NCI-H1436 treated with DMSO at 0.1 percent for 48 hours (cell line): ENCODE results near the gene MAGEA6.
"Not testable (repeated sequence)": the region's sequence is repeated elsewhere in the genome, so short reads cannot be mapped to it uniquely, and the experiment has no call there.

ENCODE experiments used
- DNase-seq: peaks from one replicate; lab custom pipeline; 2025; lab: John Stamatoyannopoulos, UW

Gene MAGEA6, protein sequence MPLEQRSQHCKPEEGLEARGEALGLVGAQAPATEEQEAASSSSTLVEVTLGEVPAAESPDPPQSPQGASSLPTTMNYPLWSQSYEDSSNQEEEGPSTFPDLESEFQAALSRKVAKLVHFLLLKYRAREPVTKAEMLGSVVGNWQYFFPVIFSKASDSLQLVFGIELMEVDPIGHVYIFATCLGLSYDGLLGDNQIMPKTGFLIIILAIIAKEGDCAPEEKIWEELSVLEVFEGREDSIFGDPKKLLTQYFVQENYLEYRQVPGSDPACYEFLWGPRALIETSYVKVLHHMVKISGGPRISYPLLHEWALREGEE

GRCh38 chrX:152769549-152770289, at the start of gene MAGEA6:
Gene MAGEA6, minus strand, starts transcription at chrX:152769689. Its CDS starts 2,039 bp downstream, at chrX:152767650.
- DNase-seq, result not testable (repeated sequence)

GRCh38 chrX:152819266-152819665, 49.8 kb upstream of the MAGEA6 start:
- no peak for DNase-seq

- DNase-seq, result no peak
These were observed 48.9 kb upstream of the MAGEA6 start for GRCh38 chrX:152818356-152818755.

GRCh38 chrX:152817078-152817764, 47.7 kb upstream of the MAGEA6 start:
- DNase-seq, result no peak

- no peak for DNase-seq
These were observed 44.6 kb upstream of the MAGEA6 start for GRCh38 chrX:152814048-152814447.

DNA sequence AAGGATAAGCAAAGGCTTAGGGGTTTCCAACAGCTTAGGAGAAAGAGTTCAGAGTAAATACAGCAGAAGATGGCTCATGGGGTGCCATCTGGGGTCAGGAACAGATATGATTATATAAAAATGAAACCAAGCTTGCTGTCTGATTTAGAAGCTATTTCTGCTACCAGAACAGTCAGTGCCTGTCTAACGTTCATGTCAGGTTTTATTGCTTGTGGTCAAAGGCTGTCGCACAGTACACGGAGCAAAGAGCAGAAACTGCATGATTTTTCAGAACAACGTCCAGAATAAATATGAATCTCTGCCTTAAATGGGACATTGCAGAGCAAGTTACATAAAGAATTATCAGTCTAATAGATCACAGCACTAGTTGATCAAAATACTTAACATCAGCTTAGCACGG, 43.7 kb upstream of the MAGEA6 start:
- DNase-seq, result no peak

DNA sequence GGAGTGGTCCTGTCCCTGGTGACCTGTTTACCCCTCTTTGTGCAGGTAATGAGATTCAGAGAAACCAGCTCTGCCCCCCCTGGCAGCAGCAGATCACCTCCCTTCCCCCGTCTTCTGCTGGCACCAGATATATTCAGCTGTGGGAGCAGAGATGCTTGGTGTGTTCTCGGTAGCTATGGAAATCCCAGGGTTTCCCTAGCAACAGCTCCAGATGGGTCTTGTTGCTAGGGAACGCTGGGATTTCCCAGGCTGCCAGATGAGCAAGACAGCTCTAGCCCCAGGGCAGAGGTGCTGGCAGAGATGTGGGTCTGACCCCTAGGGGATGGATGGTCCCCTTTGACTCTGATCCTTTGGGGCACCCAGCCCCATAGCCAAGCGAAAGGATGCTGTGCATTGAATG, 40.9 kb upstream of the MAGEA6 start:
- DNase-seq, result no peak

- DNase-seq, result no peak
These were observed 36.5 kb upstream of the MAGEA6 start for GRCh38 chrX:152806035-152806434.

DNA sequence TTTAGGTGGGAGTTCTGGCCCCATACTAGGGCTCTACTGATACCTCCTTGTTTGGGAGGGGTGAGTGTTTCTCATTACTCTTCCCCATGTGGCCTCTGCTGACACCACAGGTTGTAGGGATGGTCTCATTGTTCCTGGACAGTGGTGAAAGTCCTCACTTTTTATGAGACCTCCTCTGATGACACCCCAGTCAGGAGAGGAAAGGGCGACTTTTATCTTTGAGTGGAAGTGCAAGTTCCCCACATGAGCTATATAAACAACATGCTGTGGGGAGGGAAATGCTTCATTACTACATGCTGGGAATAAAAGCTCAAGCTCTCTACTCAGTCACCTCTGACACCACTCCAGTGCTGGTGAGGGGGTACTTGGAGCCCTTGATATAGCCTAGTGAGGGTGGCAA, 29.5 kb upstream of the MAGEA6 start:
- no peak for DNase-seq

DNA sequence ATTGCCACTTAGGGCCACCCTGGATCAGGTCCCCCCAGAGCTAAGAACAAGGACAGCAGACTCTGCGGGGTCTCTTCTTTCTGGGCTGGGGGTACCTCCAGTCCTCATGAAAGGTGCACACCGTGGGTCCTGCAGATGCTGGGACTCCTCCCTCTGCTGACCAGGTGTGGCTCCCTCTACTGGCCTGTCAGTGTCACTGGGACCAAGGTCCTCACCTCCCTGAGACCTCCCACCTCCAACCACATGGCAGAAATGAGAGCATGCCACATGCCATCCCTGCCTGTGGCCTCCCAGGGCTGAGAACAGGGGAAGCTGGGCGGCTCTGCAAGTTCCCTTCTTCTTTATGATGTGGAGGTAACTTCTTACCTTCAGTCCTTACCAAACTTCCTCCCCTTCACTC, 17.6 kb upstream of the MAGEA6 start:
- DNase-seq, result not testable (repeated sequence)

GRCh38 chrX:152766562-152766961, 2.9 kb downstream of the MAGEA6 start:
- DNase-seq, result not testable (repeated sequence)

GRCh38 chrX:152761582-152761981, 7.9 kb downstream of the MAGEA6 start:
- DNase-seq, result not testable (repeated sequence)

- not testable (repeated sequence) for DNase-seq
These were observed 9.9 kb downstream of the MAGEA6 start for GRCh38 chrX:152759544-152759943.

DNA sequence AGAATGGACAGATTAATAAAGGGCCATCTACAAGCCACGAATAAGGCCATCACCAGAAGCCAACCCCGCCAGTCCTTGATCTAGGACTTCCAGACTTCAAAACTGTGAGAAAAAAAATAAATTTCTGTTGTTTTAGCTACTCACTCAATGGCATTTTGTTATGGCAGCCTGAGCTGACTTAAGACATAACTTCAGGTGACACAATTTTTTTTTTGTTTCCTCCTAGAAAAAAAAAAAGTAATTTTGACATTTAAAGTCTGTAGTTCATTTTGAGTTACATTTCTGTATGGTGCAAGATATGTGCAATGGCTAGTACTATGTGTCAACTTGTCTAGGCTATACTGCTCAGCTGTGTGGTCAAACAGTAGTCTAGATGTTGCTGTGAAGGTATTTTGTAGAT, 10.6 kb downstream of the MAGEA6 start, which contains the start of gene CSAG3:
Gene CSAG3, plus strand, starts transcription at position 301 of the 400 bp plus-strand sequence.
- DNase-seq, result not testable (repeated sequence)

DNA sequence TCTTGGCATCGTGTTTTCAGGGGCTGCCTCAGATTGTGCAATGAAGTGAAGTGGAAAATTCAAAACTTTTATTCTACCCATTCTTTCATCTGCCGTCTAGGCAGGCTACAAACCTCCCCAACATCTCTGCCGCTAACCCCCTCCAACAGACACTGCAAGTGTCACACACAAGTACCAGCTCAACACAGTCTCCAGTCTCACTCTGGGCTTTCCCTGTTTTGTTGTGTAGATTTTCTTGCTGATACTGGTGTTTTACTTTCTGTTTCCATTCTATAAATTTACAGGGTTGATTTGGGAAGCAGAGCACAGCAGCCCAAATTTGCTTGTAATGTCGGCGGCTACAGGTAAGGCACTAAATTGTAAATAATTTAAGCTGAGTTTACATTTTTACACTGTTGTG, 14.6 kb downstream of the MAGEA6 start:
- not testable (repeated sequence) for DNase-seq

DNA sequence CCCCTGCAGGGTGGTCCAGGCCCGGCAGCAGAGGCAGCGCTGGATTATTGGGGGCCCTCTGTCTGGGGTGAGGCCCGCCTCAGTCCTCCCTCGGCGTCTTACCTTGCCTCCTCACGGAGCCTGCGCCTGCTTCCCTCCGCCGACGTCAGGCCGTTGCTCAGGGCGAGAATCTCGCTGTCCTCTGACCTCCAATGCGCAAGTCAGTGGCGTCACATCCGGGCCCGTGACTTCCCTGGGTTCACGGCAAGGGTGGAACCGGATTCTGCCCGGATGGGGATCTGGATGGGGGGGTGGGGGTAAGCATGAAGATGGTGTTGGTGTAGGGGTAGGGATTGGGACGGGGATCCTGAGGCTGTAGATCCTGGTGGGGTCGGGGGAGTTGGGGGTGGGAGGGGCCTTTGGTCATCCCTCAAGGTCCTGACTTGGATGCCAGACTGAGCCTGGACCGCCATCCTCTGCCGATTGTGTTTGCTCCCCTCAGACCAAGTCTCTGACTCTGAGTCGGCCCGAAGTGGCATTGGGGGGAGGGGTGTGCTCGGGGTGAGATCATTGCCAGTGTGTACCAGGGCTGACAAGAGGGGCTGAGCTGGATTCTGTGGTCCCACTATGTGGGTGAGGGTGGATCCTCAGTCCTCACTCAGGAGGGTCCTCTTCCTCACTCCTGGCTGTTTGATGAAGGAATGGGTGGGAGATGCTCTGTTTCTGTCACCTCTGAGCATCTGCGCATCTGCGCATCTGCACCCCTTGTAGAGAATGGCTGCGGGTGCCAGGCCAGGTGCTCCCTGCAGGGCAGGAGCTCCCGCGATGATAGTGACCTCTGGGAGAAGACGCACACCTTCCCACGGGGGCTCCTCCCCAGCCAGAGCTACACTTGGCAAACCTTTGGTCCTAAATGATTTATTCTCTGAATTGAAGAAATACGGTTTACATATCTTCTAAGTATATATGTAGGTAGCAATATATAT, 15.5 kb downstream of the MAGEA6 start, which contains the start of gene MAGEA2:
Gene MAGEA2, minus strand, starts transcription at position 157 of the 965 bp plus-strand sequence. CDS start 2,479 bp downstream, outside the sequence.
- not testable (repeated sequence) for DNase-seq

GRCh38 chrX:152738560-152738959, 30.9 kb downstream of the MAGEA6 start:
- DNase-seq, result no peak

GRCh38 chrX:152736528-152736927, 33.0 kb downstream of the MAGEA6 start:
- not testable (repeated sequence) for DNase-seq

GRCh38 chrX:152735860-152736511, 33.5 kb downstream of the MAGEA6 start:
- DNase-seq, result no peak

DNA sequence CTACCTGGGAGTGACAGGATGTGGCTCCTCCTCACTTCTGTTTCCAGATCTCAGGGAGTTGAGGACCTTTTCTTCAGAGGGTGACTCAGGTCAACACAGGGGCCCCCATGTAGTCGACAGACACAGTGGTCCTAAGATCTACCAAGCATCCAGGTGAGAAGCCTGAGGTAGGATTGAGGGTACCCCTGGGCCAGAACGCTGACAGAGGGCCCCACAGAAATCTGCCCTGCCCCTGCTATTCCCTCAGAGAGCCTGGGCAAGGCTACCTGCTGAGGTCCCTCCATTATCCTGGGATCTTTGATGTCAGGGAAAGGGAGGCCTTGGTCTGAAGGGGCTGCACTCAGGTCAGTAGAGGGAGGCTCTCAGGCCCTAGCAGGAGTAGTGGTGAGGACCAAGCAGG, 34.4 kb downstream of the MAGEA6 start:
- DNase-seq, result no peak
